ENCODE data around the gene ZNF106.

ZNF106 gene

DNA sequence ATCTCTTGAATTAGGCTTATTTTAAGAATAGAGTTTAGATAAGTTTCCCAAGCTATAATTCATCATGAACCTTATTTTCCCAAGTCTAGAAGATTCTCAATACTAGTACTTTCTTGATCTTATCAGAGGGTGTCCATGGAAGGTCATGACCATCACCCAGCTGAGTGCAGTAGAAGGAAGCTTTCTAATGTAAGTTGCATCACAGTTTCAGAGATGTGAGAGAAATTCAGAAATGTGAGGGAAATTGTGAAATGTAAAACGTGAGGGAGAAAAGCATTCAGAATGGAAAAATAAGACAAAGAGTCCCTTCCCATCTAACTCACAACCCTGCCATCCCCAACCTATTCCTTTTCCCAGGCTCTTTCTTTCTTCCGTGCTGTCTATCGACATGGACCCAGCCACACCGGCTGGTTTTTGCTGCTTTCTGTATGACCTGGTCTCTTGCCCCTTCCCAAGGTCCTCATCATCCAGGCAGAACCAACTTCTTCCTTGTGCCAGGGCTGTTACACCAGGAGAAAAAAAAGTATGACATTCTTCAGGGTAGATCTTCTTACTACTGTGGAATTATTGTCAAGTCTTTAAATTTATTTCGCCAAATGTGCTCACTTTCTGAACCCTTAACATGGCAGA, 124.9 kb downstream of the ZNF106 start:
- no peak for DNase-seq

- no peak for DNase-seq
These were observed 126.4 kb downstream of the ZNF106 start for GRCh38 chr15:42364529-42364928.

- no peak for DNase-seq
These were observed 127.0 kb downstream of the ZNF106 start for GRCh38 chr15:42363942-42364341.

- no peak for DNase-seq
These were observed 127.5 kb downstream of the ZNF106 start for GRCh38 chr15:42363487-42363886.
